ENCODE results near the gene ZKSCAN4.

The ZKSCAN4 gene

GRCh38 chr6:28208111-28208659 is 43.9 kb downstream of the ZKSCAN4 start:
- DNase-seq (ENCODE audit: low spot score): no peak

- no peak for DNase-seq (ENCODE audit: low spot score)
Observed at GRCh38 chr6:28207510-28208110, 44.5 kb downstream of the ZKSCAN4 start.

GRCh38 chr6:28206928-28207509 is 45.0 kb downstream of the ZKSCAN4 start:
- DNase-seq (ENCODE audit: low spot score): no peak

GRCh38 chr6:28206527-28206926 is 45.5 kb downstream of the ZKSCAN4 start:
- DNase-seq (ENCODE audit: low spot score): no peak

- DNase-seq (ENCODE audit: low spot score): no peak
Observed at GRCh38 chr6:28205879-28206278, 46.2 kb downstream of the ZKSCAN4 start.

GRCh38 chr6:28203201-28203600 is 48.9 kb downstream of the ZKSCAN4 start:
- DNase-seq (ENCODE audit: low spot score): no peak

GRCh38 chr6:28200020-28200419 is 52.0 kb downstream of the ZKSCAN4 start:
- DNase-seq (ENCODE audit: low spot score): no peak
